Measurements from ENCODE around the gene EXOSC10.
A peak's percentile ranks its signal among the peaks of the same experiment; 100 is the strongest.
"Not testable (repeated sequence)": the region's sequence is repeated elsewhere in the genome, so short reads cannot be mapped to it uniquely, and the experiment has no call there.

Gene EXOSC10

GRCh38 chr1:11109047-11109760, 9.5 kb upstream of the EXOSC10 start:
- no peak for DNase-seq

GRCh38 chr1:11107599-11107998, 7.9 kb upstream of the EXOSC10 start:
- no peak for DNase-seq

- DNase-seq, result no peak
Observed at GRCh38 chr1:11105586-11105985, 5.9 kb upstream of the EXOSC10 start.

GRCh38 chr1:11101347-11101746, 1.7 kb upstream of the EXOSC10 start:
- DNase-seq, result no peak

- not testable (repeated sequence) for DNase-seq
Observed at GRCh38 chr1:11100806-11101205, 1.1 kb upstream of the EXOSC10 start.

GRCh38 chr1:11100149-11100493, 452 bp upstream of the EXOSC10 start:
- DNase-seq, result no peak

- peak; percentile 25 for DNase-seq
Observed at GRCh38 chr1:11098931-11099309, 749 bp downstream of the EXOSC10 start.

- DNase-seq, result not testable (repeated sequence)
Observed at GRCh38 chr1:11083784-11084183, 15.9 kb downstream of the EXOSC10 start.

- no peak for DNase-seq
Observed at GRCh38 chr1:11080931-11081330, 18.7 kb downstream of the EXOSC10 start.

- no peak for DNase-seq
Observed at GRCh38 chr1:11078631-11079030, 21.0 kb downstream of the EXOSC10 start.

- not testable (repeated sequence) for DNase-seq
Observed at GRCh38 chr1:11073398-11073797, 26.3 kb downstream of the EXOSC10 start.

GRCh38 chr1:11072216-11072917, 27.3 kb downstream of the EXOSC10 start:
- DNase-seq, result no peak

- DNase-seq, result no peak
Observed at GRCh38 chr1:11071463-11072215, 28.0 kb downstream of the EXOSC10 start.

GRCh38 chr1:11070876-11071275, 28.8 kb downstream of the EXOSC10 start:
- DNase-seq, result no peak

GRCh38 chr1:11068600-11069473, 30.8 kb downstream of the EXOSC10 start:
- no peak for DNase-seq

- DNase-seq, result no peak
Observed at GRCh38 chr1:11067716-11068599, 31.7 kb downstream of the EXOSC10 start.

GRCh38 chr1:11065796-11066195, 33.9 kb downstream of the EXOSC10 start:
- no peak for DNase-seq

- no peak for DNase-seq
Observed at GRCh38 chr1:11064942-11065341, 34.7 kb downstream of the EXOSC10 start.

GRCh38 chr1:11063937-11064537, 35.6 kb downstream of the EXOSC10 start:
- peak; percentile 59 for DNase-seq

GRCh38 chr1:11062965-11063401, 36.7 kb downstream of the EXOSC10 start:
- no peak for DNase-seq

- no peak for DNase-seq
Observed at GRCh38 chr1:11061652-11062365, 37.9 kb downstream of the EXOSC10 start.
